Hepatocyte (in vitro differentiated cells): ENCODE measurements around the gene ENO2.

Experiments used
- EZH2 ChIP-seq: fragments of 200-600 bp; sonication (generic); IDR thresholded peaks from 2 replicates; pipeline ENCODE4 v1.6.1; 2016; ENCODE audit warnings: antibody characterized with exemption, mild to moderate bottlenecking, borderline replicate concordance
- TF ChIP-seq, protein P1 (sequence below): fragments of 200-600 bp; sonication (generic); IDR thresholded peaks from 2 replicates; pipeline ENCODE4 v1.5.1; 2016; ENCODE audit warnings: antibody characterized with exemption, mild to moderate bottlenecking; ENCODE audit not compliant: poor library complexity

DNA sequence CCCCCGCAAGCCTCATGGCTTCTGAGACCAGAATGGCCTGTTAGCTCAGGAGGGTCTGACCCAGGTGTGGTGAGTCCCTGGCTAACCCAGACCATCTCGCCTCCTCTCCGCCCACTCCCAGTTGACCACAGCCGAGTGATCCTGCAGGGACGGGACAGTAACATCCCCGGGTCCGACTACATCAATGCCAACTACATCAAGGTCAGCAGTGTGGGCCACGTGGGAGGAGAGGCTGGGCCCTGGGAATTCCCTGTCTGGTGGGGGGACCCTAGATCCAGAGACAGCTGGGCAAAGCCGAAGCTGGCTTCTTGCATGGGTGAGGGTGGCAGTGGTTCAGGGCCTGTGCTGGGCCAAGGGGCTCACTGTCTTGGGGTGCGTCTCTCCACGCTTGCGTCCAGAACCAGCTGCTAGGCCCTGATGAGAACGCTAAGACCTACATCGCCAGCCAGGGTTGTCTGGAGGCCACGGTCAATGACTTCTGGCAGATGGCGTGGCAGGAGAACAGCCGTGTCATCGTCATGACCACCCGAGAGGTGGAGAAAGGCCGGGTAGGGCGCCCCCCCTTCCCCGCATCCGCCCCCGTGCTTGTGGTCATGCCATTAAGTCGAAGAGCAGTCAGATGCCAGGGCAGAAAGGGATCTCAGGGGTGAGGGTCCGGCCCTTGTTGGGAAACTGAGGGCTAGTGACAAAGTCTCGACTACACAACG lies 41.8 kb downstream of the ENO2 start:
- TF ChIP-seq, protein P1, sequence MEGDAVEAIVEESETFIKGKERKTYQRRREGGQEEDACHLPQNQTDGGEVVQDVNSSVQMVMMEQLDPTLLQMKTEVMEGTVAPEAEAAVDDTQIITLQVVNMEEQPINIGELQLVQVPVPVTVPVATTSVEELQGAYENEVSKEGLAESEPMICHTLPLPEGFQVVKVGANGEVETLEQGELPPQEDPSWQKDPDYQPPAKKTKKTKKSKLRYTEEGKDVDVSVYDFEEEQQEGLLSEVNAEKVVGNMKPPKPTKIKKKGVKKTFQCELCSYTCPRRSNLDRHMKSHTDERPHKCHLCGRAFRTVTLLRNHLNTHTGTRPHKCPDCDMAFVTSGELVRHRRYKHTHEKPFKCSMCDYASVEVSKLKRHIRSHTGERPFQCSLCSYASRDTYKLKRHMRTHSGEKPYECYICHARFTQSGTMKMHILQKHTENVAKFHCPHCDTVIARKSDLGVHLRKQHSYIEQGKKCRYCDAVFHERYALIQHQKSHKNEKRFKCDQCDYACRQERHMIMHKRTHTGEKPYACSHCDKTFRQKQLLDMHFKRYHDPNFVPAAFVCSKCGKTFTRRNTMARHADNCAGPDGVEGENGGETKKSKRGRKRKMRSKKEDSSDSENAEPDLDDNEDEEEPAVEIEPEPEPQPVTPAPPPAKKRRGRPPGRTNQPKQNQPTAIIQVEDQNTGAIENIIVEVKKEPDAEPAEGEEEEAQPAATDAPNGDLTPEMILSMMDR: no peak
- TF ChIP-seq EZH2: no peak
